Lung (tissue), 12 donors: Measurements from ENCODE around the gene ENTHD1. TPM values are rescaled to one million over a fixed set of nuclear protein-coding genes. Genes with fewer than 3 reads are reported as not detected.
"Not testable (repeated sequence)": the region's sequence is repeated elsewhere in the genome, so short reads cannot be mapped to it uniquely, and the experiment has no call there.

ENCODE experiments used
- ATAC-seq: fragments of 200-7000 bp; cut with Tn5 transposase; one replicate; pipeline ENCODE4 v1.9.1; 2020; ENCODE audit warnings: moderate number of reproducible peaks; ENCODE audit not compliant: insufficient read depth, low FRiP score
- DNase-seq, 3 donors: peaks; one replicate each; pipeline ENCODE4 v3.0.0-alpha.2; 2013 to 2017
- H3K27ac ChIP-seq, 2 donors: one replicate each; pipeline ENCODE4 v1.5.1; 2013; ENCODE audit warnings: mild to moderate bottlenecking in 2 of 2, moderate library complexity in 2 of 2, control low read depth in 1 of 2, inconsistent platforms in 1 of 2, low read depth in 1 of 2, low read length in 1 of 2
- H3K27me3 ChIP-seq, 3 donors: one replicate each; pipeline ENCODE4 v1.5.1; 2013; ENCODE audit warnings: low read length in 2 of 3; ENCODE audit not compliant: control insufficient read depth in 3 of 3, insufficient read depth in 3 of 3
- H3K36me3 ChIP-seq, 4 donors: one replicate each; pipeline ENCODE4 v1.5.1; 2013; ENCODE audit warnings: low read length in 4 of 4, mild to moderate bottlenecking in 1 of 4, moderate library complexity in 1 of 4; ENCODE audit not compliant: control insufficient read depth in 4 of 4, insufficient read depth in 4 of 4
- H3K4me1 ChIP-seq, 5 donors: one replicate each; pipeline ENCODE4 v1.5.1; 2013; ENCODE audit warnings: low read length in 5 of 5, mild to moderate bottlenecking in 2 of 5, moderate library complexity in 1 of 5; ENCODE audit not compliant: control insufficient read depth in 5 of 5, insufficient read depth in 5 of 5
- H3K4me3 ChIP-seq: one replicate; pipeline ENCODE4 v1.5.1; 2013; ENCODE audit warnings: mild to moderate bottlenecking, control low read depth, moderate library complexity
- H3K9ac ChIP-seq, 2 donors: one replicate each; pipeline ENCODE4 v1.5.1; 2013; ENCODE audit warnings: low read length in 2 of 2, control low read depth in 1 of 2; ENCODE audit not compliant: insufficient read depth in 1 of 2
- H3K9me3 ChIP-seq, 4 donors: one replicate each; pipeline ENCODE4 v1.5.1; 2013; ENCODE audit warnings: low read length in 3 of 4, mild to moderate bottlenecking in 1 of 4, moderate library complexity in 1 of 4; ENCODE audit not compliant: control insufficient read depth in 4 of 4, insufficient read depth in 3 of 4
- WGBS, 2 donors: extraction: QIAGEN DNeasy Blood & Tissue Kit; methylation state at CpG; one replicate each; pipeline ENCODE4 v1.1.7; 2013; 5-methylcytosine and 5-hydroxymethylcytosine counted together
- polyA plus RNA-seq, 2 donors: library from polyadenylated mRNA; stranded (reverse); fragments of 200-250 nt; gene quantifications; one replicate each; pipeline ENCODE4 v1.2.1, GENCODE V29; 2013
- total RNA-seq, 2 donors: library from RNA; depleted of rRNA in 1 of 2; stranded (reverse); fragments of >200 nt in 1 of 2; gene quantifications; one replicate each; pipeline ENCODE4 v1.2.1, GENCODE V29; 2014 to 2021
- TF ChIP-seq, protein P1 (sequence below): IDR thresholded peaks from 2 replicates; pipeline ENCODE4 v1.5.1; 2012; ENCODE audit warnings: mild to moderate bottlenecking; ENCODE audit errors: control extremely low read depth, extremely low read depth
- donor health status: control.
- donor health status: control.
- donor health status: Bipolar disorder and iron deficiency.
- donor health status: healthy.
- donor health status: DM: yes; HTN: yes; CAD: no.

The ENTHD1 gene
- total and polyA plus RNA-seq, 4 donors: 0.04 to 0.15 TPM; not detected in 2

- 62 to 81% methylated on average over 7 of the region's 7 CpGs for WGBS, 2 donors
- TF ChIP-seq, protein P1, sequence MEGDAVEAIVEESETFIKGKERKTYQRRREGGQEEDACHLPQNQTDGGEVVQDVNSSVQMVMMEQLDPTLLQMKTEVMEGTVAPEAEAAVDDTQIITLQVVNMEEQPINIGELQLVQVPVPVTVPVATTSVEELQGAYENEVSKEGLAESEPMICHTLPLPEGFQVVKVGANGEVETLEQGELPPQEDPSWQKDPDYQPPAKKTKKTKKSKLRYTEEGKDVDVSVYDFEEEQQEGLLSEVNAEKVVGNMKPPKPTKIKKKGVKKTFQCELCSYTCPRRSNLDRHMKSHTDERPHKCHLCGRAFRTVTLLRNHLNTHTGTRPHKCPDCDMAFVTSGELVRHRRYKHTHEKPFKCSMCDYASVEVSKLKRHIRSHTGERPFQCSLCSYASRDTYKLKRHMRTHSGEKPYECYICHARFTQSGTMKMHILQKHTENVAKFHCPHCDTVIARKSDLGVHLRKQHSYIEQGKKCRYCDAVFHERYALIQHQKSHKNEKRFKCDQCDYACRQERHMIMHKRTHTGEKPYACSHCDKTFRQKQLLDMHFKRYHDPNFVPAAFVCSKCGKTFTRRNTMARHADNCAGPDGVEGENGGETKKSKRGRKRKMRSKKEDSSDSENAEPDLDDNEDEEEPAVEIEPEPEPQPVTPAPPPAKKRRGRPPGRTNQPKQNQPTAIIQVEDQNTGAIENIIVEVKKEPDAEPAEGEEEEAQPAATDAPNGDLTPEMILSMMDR: no peak
- no peaks in the 10 kb centered on the region for H3K36me3 ChIP-seq
- ATAC-seq (no peak), DNase-seq (no peak)
- no peaks in the 10 kb centered on the region for H3K9me3 ChIP-seq
- no peak overlapping the region for H3K27ac ChIP-seq
- H3K9ac ChIP-seq: no peak overlapping the region
- no peak overlapping the region for H3K4me3 ChIP-seq
- H3K4me1 ChIP-seq: no peaks in the 10 kb centered on the region
- H3K27me3 ChIP-seq: peaks cover 0 to 23% (median 10%) of the 10 kb centered on the region in 3 donors
Observed at GRCh38 chr22:39894554-39895092, 1.1 kb upstream of the ENTHD1 start.

DNA sequence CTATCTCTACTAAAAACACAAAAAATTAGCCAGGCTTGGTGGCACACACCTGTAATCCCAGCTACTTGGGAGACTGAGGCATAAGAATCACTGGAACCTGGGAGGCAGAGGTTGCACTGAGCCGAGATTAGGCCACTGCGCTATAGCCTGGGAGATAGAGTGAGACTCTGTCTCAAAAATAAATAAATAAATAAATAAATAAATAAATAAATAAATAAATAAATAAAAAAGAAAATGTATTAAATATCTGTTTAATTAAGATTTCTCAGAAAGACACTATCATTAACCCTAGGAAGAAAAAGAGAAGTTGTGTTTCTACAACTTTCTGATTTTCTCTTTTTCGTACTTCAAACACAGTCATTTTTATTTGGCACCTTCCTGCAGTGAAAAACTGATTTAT lies 3.6 kb downstream of the ENTHD1 start:
- not testable (repeated sequence) for H3K9me3 ChIP-seq, H3K27ac ChIP-seq, DNase-seq, H3K9ac ChIP-seq, ATAC-seq, H3K4me1 ChIP-seq, H3K4me3 ChIP-seq, H3K36me3 ChIP-seq
- H3K27me3 ChIP-seq: peaks cover 0 to 44% (median 3%) of the 10 kb centered on the region in 3 donors
- 81 to 98% methylated on average over 3 of the region's 3 CpGs for WGBS, 2 donors

GRCh38 chr22:39883057-39883456 lies 10.5 kb downstream of the ENTHD1 start:
- no peak overlapping the region for H3K9ac ChIP-seq
- 56 to 75% methylated on average over 1 of the region's 1 CpG for WGBS, 2 donors

GRCh38 chr22:39880722-39881121 lies 12.8 kb downstream of the ENTHD1 start:
- Histone ChIP-seq H3K4me3 (no peak overlapping the region), H3K36me3 (no peaks in the 10 kb centered on the region), H3K9me3 (peaks cover 0 to 3% (median 0%) of the 10 kb centered on the region in 4 donors), H3K4me1 (no peaks in the 10 kb centered on the region), H3K27ac (no peak overlapping the region), H3K27me3 (peaks cover 2 to 14% (median 3%) of the 10 kb centered on the region in 3 donors), H3K9ac (no peak overlapping the region)
- no peak for ATAC-seq
- TF ChIP-seq, protein P1: no peak
- no peak for DNase-seq

More at GRCh38 chr22:39883057-39883456, 10.5 kb downstream of the ENTHD1 start:
- H3K27me3 ChIP-seq: peaks cover 0 to 28% (median 0%) of the 10 kb centered on the region in 3 donors
- H3K36me3 ChIP-seq: no peaks in the 10 kb centered on the region
- ATAC-seq: no peak
- no peak overlapping the region for H3K27ac ChIP-seq
- peaks cover 0 to 3% (median 0%) of the 10 kb centered on the region in 4 donors for H3K9me3 ChIP-seq
- TF ChIP-seq, protein P1: no peak
- DNase-seq: no peak
- H3K4me1 ChIP-seq: no peaks in the 10 kb centered on the region
- H3K4me3 ChIP-seq: no peak overlapping the region
